D721Med (cell line): Measurements from ENCODE around the gene CEP43.

Source experiments
- DNase-seq: peaks from one replicate; pipeline ENCODE4 v3.0.0; 2011; ENCODE audit warnings: low spot score; ENCODE audit not compliant: insufficient read length
- FAIRE-seq: peaks from 2 replicates; lab custom pipeline; 2011; peaks lifted over from hg19 to GRCh38; lab: Jason Lieb, UNC
- CTCF ChIP-seq: IDR thresholded peaks from 2 replicates; pipeline ENCODE4 v1.5.1; 2012; ENCODE audit warnings: mild to moderate bottlenecking, control low read depth; ENCODE audit not compliant: insufficient read depth; ENCODE audit errors: missing control alignments

The CEP43 gene

GRCh38 chr6:166952567-166953486 is 46.4 kb upstream of the CEP43 start:
- FAIRE-seq = no peak
- no peak for TF ChIP-seq CTCF
- DNase-seq = no peak

GRCh38 chr6:166954118-166954713 is 45.0 kb upstream of the CEP43 start:
- FAIRE-seq = no peak
- no peak for TF ChIP-seq CTCF
- no peak for DNase-seq

- FAIRE-seq = no peak
- TF ChIP-seq CTCF = no peak
- DNase-seq = no peak
Measured at GRCh38 chr6:166955121-166955864, 43.9 kb upstream of the CEP43 start.

GRCh38 chr6:166955865-166956443 is 43.2 kb upstream of the CEP43 start:
- FAIRE-seq (no peak), DNase-seq (no peak)

GRCh38 chr6:166956444-166957086 is 42.6 kb upstream of the CEP43 start, which contains the start of gene RNASET2:
Gene RNASET2, minus strand, starts transcription at chr6:166956550. Its CDS starts 368 bp downstream, at chr6:166956182.
- peak; percentile 73 for DNase-seq
- no peak for TF ChIP-seq CTCF
- no peak for FAIRE-seq

More at GRCh38 chr6:166955865-166956443, 43.2 kb upstream of the CEP43 start:
- TF ChIP-seq CTCF = no peak

- FAIRE-seq (no peak), DNase-seq (no peak)
- TF ChIP-seq CTCF = no peak
Measured at GRCh38 chr6:166957087-166957804, 42.0 kb upstream of the CEP43 start.
